Left renal cortex interstitium (tissue), 4 donors: Measurements from ENCODE around the gene ECI1. TPM values are rescaled to one million over a fixed set of nuclear protein-coding genes. Genes with fewer than 3 reads are reported as not detected.

Source experiments
- DNase-seq, 4 donors: peaks; one replicate each; pipeline ENCODE4 v3.0.0-alpha.2; 2013; ENCODE audit warnings: low read depth in 4 of 4, low spot score in 2 of 4, missing footprints in 1 of 4
- polyA plus RNA-seq, 4 donors: library from polyadenylated mRNA; unstranded; fragments of 120-200 nt; gene quantifications; one replicate each; pipeline ENCODE4 v1.2.1, GENCODE V29; 2013; ENCODE audit not compliant: insufficient read length in 4 of 4

ECI1 gene
- polyA plus RNA-seq, 4 donors, result 60.0 to 104 (median 80.2) TPM

DNA sequence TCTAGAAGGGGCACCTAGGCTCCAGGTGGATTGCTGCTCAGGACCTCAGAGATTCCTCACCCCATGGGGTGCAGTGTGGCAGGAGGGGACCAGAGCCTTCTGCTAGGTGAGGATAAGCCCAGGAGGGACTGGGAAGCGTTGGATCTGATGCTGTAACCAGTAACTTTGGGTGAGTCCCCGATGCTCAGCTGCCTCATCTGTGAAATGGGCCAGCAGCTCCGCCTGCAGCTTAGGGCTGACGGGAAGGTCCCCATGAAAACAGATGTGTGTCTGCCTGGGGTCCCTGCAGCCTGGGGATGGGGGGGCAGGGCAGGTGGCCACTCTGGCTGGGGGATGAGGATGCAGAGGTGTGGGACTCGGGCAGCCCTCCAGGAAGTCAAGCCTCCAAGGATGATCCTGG lies 52.3 kb downstream of the ECI1 start:
- DNase-seq, result no peak

DNA sequence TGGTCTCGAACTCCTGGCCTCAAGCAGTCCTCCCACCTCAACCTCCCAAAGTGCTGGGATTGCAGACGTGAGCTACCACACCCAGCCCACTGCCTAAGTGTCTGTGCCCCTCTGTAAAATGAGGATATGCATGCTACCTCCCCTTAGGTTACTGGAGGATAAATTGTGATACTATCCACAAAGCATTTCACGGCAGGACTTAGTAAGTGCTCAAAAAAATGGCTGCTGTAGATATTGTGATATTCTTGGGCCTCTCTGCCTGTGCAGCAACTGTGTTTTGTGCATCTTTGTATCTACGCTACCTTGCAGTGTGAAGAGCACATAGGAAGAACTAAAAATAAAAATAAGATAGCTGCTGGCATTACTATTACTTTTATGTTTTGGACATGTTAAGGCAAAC lies 53.1 kb downstream of the ECI1 start:
- no peak for DNase-seq

DNA sequence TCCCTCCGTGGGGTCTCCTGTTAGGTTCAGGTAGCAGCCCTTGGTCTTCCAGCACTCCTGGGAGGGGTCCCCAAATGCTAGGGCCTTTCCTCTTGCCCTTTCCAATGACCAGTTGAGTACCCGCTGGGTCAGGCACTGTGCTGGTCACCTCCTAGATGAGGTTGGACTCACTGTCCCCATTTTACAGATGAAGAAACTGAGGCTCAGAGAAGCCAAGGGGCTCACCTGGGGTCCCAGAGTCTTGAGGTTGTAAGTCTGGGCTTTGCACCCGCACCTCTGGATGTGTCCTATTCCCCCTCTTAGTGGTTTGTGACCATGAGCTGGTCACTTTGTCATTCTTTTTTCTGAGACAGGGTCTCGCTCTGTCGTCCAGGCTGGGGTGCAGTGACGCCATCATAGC lies 53.6 kb downstream of the ECI1 start:
- no peak for DNase-seq

DNA sequence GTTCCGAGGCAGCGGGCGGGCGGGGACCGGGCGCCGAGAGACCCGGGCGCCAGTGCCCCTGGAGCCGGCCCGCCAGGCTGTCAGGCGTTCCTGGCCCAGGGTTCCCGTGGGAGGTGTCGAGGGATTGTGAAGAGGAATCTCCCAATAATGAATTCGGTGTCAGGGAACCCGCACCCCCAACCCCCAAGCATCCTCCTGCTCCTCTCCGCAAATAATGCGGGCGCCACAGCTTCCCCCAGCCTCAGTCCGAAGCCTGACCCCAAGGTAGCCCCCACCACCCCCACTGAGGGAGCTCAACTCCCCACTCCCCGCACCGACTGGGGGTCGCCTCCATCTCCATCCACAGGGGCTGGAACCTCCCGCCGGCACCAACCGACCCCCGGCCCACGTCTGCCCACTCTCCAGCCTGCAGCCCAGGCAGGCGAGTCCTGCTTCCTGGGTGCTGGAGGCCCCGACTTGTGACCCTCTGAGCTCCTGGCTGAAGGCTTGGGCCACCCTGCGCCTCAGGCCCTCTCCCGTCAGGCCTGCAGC lies 54.3 kb downstream of the ECI1 start:
- no peak for DNase-seq

DNA sequence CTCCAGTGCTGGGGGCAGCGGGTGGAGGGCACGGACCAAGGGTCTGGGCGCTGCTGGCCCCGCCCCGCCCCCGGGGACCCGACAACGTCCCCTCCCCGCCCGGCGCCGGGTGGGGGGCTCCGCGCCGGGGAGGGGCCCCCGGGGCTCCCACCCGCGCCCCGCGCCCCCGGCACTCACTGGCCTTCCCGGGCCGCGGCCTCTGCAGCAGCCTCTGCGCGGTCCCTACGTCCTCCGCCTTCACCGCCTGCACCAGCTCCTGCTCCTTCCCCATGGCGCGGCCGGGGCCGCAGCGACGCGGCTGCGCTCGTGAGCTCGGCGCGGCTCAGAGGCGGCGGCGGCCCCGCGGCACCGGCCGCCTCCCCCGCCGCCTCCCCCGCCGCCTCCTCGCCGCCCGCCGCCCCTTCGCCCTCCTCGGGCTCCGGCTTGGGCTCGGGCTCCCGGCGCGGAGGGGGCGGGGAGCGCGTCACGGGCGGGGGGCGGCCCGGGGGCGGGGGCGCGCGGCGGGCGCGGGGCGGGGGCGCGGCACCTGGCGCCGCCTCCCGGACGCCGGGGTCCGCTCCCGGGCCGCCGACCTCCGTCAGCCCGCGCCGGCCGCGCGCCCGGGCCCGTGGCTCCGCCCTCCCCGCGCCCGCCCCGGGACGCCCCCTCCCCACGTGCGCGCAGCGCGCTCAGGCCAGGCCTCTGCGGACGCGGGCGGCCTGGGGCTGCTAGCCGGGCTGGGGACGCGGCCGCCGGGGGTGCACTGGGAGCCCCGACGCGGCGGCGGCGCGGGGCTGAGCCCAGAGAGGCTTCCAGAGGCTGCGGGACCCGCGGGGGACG lies 55.0 kb downstream of the ECI1 start, which contains the start of gene CASKIN1:
Gene CASKIN1 (minus strand): TSS at position 444 of the 819 bp plus-strand sequence. CDS start 173 bp downstream, at position 271.
- no peak for DNase-seq

DNA sequence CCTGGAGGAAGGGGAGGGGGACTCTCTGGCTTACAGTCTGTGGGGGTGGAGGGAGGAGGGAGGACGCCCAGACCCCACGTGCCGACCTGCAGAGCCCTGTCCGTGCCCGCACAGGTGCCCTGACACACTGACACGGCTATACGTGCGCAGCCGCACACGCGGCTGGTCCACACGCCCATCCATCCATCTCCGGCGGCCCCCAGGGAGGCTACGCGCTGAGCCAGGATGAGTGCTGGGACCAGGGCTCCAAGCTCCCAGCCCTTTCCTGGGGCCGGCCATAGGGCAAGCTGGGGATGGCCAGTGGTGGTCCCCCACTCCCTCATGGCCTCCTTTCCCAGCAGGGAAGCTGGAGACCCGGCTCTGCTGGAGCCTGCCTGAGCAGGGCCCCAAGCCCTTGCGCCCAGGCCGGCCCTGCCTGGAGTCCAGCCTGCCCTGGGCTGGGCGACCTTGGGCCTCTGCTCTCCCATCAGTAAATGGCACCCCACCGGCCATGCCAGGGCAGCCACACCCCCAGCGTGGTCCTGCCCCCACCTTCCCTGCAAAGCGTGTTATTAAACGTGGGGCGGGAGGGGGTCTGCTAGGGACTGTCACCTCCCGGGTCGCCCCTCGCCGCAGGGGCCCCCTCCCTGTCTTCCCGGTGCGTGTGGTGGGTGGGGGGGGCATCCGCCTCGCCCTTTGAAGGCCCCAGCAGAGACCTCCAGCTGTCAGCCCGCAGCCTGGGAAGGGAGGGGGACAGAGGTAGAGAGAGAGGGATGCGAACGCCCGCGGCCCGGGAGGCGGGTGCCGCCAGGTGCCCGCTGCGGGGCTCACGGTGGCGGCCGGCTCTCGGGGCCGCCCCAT lies 55.8 kb downstream of the ECI1 start:
- no peak for DNase-seq

DNA sequence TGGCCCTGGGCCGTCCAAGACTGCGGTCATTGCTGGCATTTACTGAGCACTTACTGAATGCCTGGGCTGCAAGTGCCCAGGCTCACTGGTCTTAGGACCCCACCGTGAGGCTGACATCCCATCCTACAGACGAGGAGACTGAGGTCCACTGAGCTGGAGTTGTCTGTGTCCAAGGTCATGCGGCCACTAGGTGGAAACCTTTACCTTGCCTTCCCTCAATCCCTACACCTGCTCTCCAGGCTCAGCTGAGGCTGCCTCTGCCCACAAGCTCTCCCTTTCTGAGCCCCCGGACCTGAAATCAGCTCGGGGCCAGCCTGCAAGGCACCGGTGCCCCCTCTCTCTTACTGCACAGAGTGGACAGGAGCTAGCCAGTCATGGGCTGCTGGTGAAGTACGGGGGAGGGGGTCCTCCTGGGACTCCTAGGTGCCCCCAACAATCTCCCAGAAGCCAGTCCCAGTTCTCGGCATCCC lies 56.5 kb downstream of the ECI1 start:
- no peak for DNase-seq

DNA sequence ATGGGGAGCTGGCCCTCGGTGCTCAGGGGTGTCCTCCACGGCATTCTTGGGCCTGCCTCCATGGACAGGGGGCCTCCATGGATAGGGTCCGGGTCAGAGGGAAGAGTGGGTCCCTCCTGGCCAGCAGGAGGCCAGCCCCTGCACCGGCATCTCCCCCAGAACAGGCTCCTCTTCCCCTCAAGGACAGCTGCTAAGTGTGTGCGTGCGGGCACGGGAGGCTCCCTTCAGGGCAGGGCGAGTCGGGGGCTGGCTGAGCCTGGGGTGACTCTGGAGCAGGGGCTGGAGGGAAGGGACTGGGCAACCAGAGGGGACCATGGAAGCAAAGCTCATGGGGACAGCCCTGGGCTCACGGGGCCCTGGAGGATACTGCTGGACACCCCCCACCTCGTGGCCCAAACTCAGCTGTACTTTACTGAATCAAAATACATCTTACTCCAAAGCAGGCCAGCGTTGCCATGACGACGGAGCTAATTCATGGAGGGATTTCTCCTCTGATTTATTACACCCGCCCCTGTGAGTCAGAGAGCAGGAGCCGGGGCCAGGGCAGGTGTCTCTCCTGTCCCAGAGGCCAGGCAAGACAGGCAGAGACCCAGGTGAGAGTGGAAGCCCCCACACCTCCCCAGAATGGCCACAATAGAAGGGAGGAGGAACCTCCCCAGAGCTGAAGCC lies 57.1 kb downstream of the ECI1 start:
- no peak for DNase-seq

DNA sequence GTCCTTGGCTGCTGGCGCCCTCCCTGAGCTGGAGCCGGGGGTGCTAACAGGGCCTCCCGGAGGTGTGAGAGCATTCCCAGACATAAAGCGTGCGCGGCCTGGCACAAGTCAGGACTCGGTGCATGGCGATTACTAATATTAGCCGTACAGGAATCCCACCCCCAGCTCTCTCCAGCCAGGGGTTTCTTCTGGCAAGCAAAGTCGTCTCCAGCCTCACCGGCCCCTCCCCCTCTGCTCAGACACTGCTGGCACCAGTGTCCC lies 60.0 kb downstream of the ECI1 start:
- no peak for DNase-seq

DNA sequence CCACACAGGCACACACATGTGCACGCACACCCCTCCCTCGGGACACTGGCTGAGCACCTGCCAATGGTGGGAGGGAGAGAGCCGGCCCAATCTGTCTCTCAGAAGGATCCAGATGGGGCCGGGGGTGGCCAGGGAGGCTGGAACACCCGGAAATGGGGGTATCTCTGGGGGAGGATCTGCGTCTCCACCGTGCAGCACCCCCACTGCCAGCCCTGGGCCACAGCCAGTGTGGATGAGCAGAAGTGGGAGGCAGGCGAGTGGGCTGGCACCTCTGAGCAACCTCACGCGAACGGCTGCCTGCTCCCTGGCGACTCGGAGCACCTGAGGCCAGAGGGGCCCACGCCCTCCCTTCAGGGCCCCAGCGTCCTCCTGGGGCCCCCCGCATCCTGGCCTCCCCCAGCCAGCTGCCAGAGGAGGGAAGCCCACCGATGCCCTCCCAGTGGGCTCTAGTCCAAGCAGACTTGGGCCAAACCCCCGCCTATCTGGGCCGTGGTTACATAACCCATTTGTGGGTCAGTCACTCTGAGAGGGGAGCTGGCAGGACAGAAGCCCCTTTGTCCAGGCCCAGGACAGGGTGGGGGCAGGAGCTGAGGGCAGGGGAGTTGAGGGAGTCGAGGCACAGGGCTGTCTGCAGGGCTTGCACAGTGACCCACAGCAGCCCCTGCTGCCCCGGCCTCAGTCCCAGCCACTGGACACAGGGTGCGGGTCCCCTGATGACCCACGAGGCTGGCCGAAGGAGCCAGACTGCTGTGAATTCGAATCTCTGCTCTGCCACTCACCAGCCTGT lies 60.5 kb downstream of the ECI1 start:
- no peak for DNase-seq

DNA sequence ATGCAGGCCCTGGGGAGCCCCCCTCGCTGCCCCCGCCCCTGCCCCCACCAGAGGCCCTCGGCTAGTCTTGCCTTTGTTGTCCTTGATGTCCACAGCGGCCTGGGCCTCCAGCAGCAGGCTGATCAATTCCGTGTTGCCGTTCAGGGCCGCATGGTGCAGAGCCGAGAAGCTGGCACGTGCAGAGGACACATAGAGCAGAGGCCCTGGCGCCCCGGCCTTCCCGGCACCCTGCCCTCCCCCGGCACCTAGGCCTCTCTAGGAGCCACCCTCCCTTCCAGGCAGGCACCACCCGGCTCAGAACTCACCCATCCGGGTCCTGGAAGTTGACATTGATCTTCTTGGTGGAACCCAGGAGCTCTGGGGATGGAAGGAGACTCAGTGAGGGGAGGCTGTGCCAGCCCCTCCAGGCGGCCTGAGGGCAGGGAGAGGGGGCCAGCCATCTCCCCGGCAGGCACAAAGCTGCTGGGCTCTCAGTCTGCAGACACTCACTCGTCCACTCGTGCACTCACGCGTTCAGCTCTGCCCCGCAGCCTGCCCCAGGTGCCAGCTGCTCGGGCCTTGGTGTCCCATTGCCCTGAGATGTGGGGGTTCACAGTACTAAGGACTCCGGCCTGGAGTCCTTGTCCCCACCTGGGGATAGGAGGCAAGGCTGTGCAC lies 61.3 kb downstream of the ECI1 start:
- no peak for DNase-seq

Other genes with a start within 250 kb of the ECI1 start
- gene ZNF598, start 241.8 kb downstream of the ECI1 start, polyA plus RNA-seq, result 10 to 100 TPM; 13.8 to 30.8 (median 26.6) TPM
- 10 to 100 TPM in 2 of 4 donors, 1 to 10 TPM in 2; 3.0 to 16.3 (median 9.7) TPM for gene NPW, start 231.8 kb downstream of the ECI1 start, polyA plus RNA-seq
- 100 to 1,000 TPM; 103 to 184 (median 146) TPM for gene NHERF2, start 224.7 kb downstream of the ECI1 start, polyA plus RNA-seq
- 10 to 100 TPM; 15.4 to 29.1 (median 25.3) TPM for gene NTHL1, start 203.8 kb downstream of the ECI1 start, polyA plus RNA-seq
- 100 to 1,000 TPM; 104 to 188 (median 148) TPM for gene TSC2, start 203.6 kb downstream of the ECI1 start, polyA plus RNA-seq
- 100 to 1,000 TPM in 2 of 4 donors, 10 to 100 TPM in 2; 48.3 to 128 (median 95.9) TPM for gene PKD1, start 115.7 kb downstream of the ECI1 start, polyA plus RNA-seq
- 1 to 10 TPM; 2.5 to 4.6 (median 3.1) TPM for gene RAB26, start 103.0 kb downstream of the ECI1 start, polyA plus RNA-seq
- 10 to 100 TPM; 42.9 to 63.3 (median 55.5) TPM for gene TRAF7, start 95.8 kb downstream of the ECI1 start, polyA plus RNA-seq
- gene CASKIN1, start 55.0 kb downstream of the ECI1 start, polyA plus RNA-seq, result 1 to 10 TPM; 1.4 to 2.8 (median 2.0) TPM
- gene MLST8, start 46.1 kb downstream of the ECI1 start, polyA plus RNA-seq, result 10 to 100 TPM; 38.7 to 63.2 (median 46.6) TPM
- 10 to 100 TPM in 1 of 4 donors, 1 to 10 TPM in 3; 3.5 to 11.6 (median 8.2) TPM for gene BRICD5, start 40.7 kb downstream of the ECI1 start, polyA plus RNA-seq
- 10 to 100 TPM; 13.8 to 19.3 (median 17.4) TPM for gene PGP, start 36.7 kb downstream of the ECI1 start, polyA plus RNA-seq
- 10 to 100 TPM; 14.7 to 25.8 (median 22.3) TPM for gene E4F1, start 28.0 kb downstream of the ECI1 start, polyA plus RNA-seq
- gene DNASE1L2, start 15.1 kb downstream of the ECI1 start, polyA plus RNA-seq, result 1 to 10 TPM in 3 of 4 donors, under 1 TPM in 1; 0.55 to 1.8 (median 1.2) TPM
- gene RNPS1, start 16.5 kb upstream of the ECI1 start, polyA plus RNA-seq, result 100 to 1,000 TPM; 179 to 229 (median 214) TPM
- 1 to 10 TPM; 5.1 to 6.9 (median 6.1) TPM for gene ABCA3, start 89.1 kb upstream of the ECI1 start, polyA plus RNA-seq
- 10 to 100 TPM in 3 of 4 donors, 1 to 10 TPM in 1; 8.8 to 14.1 (median 11.2) TPM for gene CCNF, start 177.9 kb upstream of the ECI1 start, polyA plus RNA-seq
- gene TEDC2, start 208.5 kb upstream of the ECI1 start, polyA plus RNA-seq, result 10 to 100 TPM in 3 of 4 donors, 1 to 10 TPM in 1; 7.3 to 16.6 (median 12.2) TPM
- gene NTN3, start 219.7 kb upstream of the ECI1 start, polyA plus RNA-seq, result 1 to 10 TPM; 1.9 to 5.0 (median 3.8) TPM
- gene TBC1D24, start 223.5 kb upstream of the ECI1 start, polyA plus RNA-seq, result 10 to 100 TPM; 14.1 to 24.4 (median 19.6) TPM